Coronary artery (tissue), 2 donors: Measurements from ENCODE around the gene HOXC9.

Source experiments
- DNase-seq: peaks from one replicate; pipeline ENCODE4 v3.0.0-alpha.2; 2017; ENCODE audit warnings: low spot score
- H3K27ac ChIP-seq, 2 donors: fragments of 200-600 bp; sonication (generic); one replicate each; pipeline ENCODE4 v1.5.1; 2016 to 2019
- H3K4me3 ChIP-seq: fragments of 200-600 bp; sonication (generic); 2 replicates; pipeline ENCODE4 v1.5.1; 2016; ENCODE audit warnings: mild to moderate bottlenecking, moderate library complexity
- CTCF ChIP-seq: fragments of 200-600 bp; sonication (generic); IDR thresholded peaks from one replicate; pipeline ENCODE4 v1.5.1; 2019; ENCODE audit warnings: antibody characterized with exemption

The HOXC9 gene

DNA sequence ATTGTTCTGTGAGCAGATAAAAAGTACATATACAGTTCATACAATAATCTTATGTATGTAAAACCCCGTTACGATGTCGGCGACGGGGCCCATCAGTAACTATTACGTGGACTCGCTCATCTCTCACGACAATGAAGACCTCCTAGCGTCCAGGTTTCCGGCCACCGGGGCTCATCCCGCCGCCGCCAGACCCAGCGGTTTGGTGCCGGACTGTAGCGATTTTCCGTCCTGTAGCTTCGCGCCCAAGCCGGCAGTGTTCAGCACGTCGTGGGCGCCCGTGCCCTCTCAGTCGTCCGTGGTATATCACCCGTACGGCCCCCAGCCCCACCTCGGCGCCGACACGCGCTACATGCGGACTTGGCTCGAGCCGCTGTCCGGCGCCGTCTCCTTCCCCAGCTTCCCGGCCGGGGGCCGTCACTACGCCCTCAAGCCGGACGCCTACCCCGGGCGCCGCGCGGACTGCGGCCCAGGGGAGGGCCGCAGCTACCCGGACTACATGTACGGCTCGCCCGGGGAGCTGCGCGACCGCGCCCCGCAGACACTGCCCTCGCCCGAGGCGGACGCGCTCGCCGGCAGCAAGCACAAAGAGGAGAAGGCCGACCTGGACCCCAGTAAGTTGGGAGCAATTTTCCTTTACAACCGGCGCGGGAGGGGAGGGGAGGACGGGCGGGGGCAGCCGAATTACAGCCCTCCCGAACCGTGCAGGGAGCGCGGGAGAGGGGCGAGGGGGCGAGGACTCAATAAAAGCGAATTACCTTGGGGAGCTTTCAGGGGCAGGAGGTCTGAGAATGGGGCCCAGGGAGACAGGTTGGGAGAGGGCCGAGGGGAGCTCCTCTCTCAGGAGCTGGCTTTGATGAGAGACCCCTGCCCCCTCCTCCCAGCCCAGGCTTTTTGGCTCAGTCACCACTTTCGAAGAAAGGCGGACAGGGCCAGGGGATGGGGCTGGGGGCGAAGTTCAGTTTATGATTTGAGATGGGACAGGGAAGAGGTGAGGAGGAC, at the start of gene HOXC9:
HOXC9 (plus strand) TSS at position 46 of the 999 bp plus-strand sequence; CDS start at position 74, 28 bp downstream.
- DNase-seq = no peak
- H3K27ac ChIP-seq = no peak within 1 kb of the TSS
- H3K4me3 ChIP-seq = peak within 1 kb of the TSS; percentile 63
- no peak for TF ChIP-seq CTCF

DNA sequence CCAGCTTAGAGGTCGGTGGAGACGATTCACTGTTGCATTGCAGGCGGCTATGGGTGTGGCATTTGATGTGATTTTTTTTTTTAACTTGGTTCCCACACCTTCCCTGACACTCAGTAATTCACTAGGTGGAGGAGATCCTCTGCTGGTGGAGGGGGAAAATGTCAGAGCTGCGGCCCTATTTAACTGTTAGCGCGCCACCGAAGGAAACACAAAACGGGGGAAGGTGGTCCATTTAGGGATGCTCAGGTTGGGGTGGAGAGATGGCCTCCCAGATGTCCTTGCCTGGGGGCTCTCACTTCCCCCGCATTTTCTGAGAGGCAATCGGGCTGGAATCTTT, 49.6 kb upstream of the HOXC9 start:
- H3K27ac ChIP-seq = no peak overlapping the region
- no peak for DNase-seq
- no peak for TF ChIP-seq CTCF
- no peak overlapping the region for H3K4me3 ChIP-seq

DNA sequence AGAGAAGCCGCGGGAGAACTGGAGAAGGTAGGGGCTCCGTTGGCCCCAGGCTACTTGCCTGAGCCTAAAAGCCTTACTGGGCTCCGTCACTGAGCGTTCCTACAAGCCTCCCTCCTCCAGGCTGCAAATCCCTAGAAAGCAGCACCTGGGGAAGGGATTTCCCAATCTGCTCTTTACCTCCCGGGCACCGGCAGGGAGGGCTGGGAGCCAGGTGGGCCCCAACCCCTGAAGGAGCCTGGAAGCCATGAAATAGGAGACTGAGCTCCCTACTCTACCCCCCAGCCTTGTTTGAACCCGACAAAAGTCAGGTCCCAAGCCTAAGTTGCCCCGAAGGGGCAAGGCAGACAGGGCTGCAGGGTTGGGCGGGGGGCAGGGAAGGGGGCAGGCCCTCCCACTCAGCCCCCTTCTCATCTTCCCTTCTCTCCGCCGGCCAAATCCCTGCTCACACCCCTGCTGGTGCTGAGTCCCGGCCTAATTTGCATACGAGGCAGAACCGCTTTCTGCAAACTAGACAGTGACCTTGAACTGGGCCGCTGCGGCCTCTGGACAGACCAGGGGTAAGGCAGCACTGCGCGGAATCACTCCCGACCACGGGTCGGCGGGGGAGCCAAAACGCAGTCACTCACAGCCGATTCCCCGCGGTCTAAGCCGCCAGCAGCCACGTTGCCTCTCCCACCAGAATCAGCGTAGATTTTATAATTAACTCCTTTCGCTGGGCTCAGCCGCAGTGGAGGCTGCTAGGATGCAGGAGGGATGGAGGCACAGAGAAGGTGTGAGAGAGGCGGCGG, 49.0 kb upstream of the HOXC9 start:
- no peak for DNase-seq
- no peak overlapping the region for H3K4me3 ChIP-seq
- TF ChIP-seq CTCF = no peak
- no peak overlapping the region for H3K27ac ChIP-seq

- DNase-seq = no peak
- no peak overlapping the region for H3K4me3 ChIP-seq
- TF ChIP-seq CTCF = no peak
- no peak overlapping the region for H3K27ac ChIP-seq
Measured at GRCh38 chr12:53951577-53952334, 48.2 kb upstream of the HOXC9 start.

DNA sequence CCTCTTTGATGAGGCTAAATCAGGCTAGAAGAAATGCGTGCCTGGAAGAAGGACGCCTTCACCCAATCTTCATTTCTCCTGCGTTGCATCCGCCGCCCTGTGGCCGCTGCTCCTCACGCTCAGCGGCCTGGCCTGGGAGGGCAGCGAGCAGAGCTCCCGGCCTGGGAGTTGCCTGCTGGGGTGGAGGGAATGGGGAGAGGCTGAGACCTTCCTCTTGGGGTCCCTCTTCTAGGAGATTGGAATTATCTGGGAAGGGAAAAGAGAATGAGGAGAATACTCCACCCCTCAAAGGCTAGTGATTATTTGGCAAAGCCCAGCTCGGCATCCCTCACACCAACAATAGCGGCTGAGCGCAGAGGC, 47.6 kb upstream of the HOXC9 start:
- TF ChIP-seq CTCF = no peak
- DNase-seq = no peak
- H3K27ac ChIP-seq = no peak overlapping the region
- H3K4me3 ChIP-seq = no peak overlapping the region

DNA sequence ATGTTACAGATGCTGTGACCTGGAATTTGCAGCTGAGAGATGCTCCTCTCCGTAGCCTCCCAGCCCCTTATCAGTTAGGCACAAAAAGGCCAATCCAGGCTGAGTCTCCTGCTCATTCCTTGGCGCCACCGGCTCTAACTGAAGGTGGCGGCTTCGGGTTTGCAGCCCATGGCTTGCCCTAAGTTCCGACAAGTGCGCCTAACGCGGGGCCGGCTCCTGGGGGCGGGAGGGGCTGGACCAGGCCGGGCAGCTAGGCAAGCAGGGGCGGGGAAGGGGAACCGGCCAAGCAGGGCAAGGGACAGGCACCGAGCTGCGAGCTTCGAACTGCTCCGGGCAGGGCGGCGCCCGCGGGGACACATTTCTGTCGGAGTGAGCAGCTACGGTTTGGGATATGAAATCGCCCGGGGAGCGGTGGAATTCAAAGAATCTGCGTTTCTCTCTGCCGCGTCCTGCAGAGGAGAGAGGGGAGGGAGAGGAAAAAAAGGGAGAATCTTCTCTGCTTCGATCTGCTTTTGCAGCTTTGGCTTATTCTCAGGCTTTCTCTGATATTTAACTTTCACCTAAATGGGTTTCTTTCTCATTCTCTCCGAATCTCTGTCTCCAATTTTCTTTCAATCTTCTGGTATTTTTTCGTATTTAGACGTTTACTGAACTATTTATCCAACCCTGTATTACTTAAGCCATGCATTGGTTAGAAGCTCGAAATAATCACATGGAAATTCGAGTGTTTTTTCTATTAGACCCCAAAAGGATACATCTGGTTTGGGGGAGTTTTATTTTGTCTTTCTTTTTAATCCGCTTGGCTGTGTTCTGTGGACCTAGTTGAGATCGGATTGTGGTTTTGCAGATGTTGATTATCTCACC, 46.9 kb upstream of the HOXC9 start:
- H3K27ac ChIP-seq = no peak overlapping the region
- DNase-seq = no peak
- no peak for TF ChIP-seq CTCF
- H3K4me3 ChIP-seq = no peak overlapping the region
